Smooth muscle cell (in vitro differentiated cells): ENCODE results near the gene ADK. TPM values are rescaled to one million over a fixed set of nuclear protein-coding genes. Genes with fewer than 3 reads are reported as not detected.

Experiments used
- DNase-seq: peaks from one replicate; lab custom pipeline; 2025; ENCODE audit not compliant: unreplicated experiment; lab: John Stamatoyannopoulos, UW
- H2AFZ ChIP-seq: fragments of 200-600 bp; sonication (generic); 2 replicates; pipeline ENCODE4 v1.6.0; 2016; ENCODE audit warnings: antibody characterized with exemption, low read depth, mild to moderate bottlenecking
- H3F3A ChIP-seq: fragments of 200-600 bp; sonication (generic); 2 replicates; pipeline ENCODE4 v1.6.0; 2017; ENCODE audit warnings: antibody characterized with exemption, low read depth
- H3K27ac ChIP-seq: fragments of 200-600 bp; sonication (generic); 2 replicates; pipeline ENCODE4 v1.5.1; 2016; ENCODE audit warnings: low read depth, mild to moderate bottlenecking
- H3K27me3 ChIP-seq: fragments of 200-600 bp; sonication (generic); 2 replicates; pipeline ENCODE4 v1.6.1; 2016; ENCODE audit warnings: low read depth, mild to moderate bottlenecking
- H3K36me3 ChIP-seq: fragments of 200-600 bp; sonication (generic); 2 replicates; pipeline ENCODE4 v1.5.1; 2016; ENCODE audit warnings: low read depth
- H3K4me1 ChIP-seq: fragments of 200-600 bp; sonication (generic); 2 replicates; pipeline ENCODE4 v1.5.1; 2016; ENCODE audit warnings: low read depth
- H3K4me2 ChIP-seq: fragments of 200-600 bp; sonication (generic); 2 replicates; pipeline ENCODE4 v1.6.0; 2016; ENCODE audit warnings: mild to moderate bottlenecking
- H3K4me3 ChIP-seq: fragments of 200-600 bp; sonication (generic); 2 replicates; pipeline ENCODE4 v1.5.1; 2016; ENCODE audit warnings: mild to moderate bottlenecking
- H3K79me2 ChIP-seq: fragments of 200-600 bp; sonication (generic); 2 replicates; pipeline ENCODE4 v1.6.0; 2016; ENCODE audit warnings: low read depth, mild to moderate bottlenecking
- H3K9ac ChIP-seq: fragments of 200-600 bp; sonication (generic); 2 replicates; pipeline ENCODE4 v1.6.0; 2016; ENCODE audit warnings: low read depth
- H3K9me3 ChIP-seq: fragments of 200-600 bp; sonication (generic); replicated peaks from 2 replicates; pipeline ENCODE4 v1.5.1; 2016; ENCODE audit warnings: low read depth
- H4K20me1 ChIP-seq: fragments of 200-600 bp; sonication (generic); 2 replicates; pipeline ENCODE4 v1.6.0; 2016; ENCODE audit warnings: low read depth
- WGBS: methylation state at CpG from one replicate; pipeline ENCODE4 v1.1.7; 2016; ENCODE audit warnings: low lambda C conversion rate; 5-methylcytosine and 5-hydroxymethylcytosine counted together
- polyA plus RNA-seq: library from polyadenylated mRNA; unstranded; fragments of >200 nt; fragmentation: Nextera tagmentation; extraction: Ambion mirVana; gene quantifications from 2 replicates; pipeline ENCODE4 v1.2.1, GENCODE V29; 2016
- total RNA-seq: library from RNA; depleted of rRNA; stranded (reverse); fragments of >200 nt; gene quantifications from 2 replicates; pipeline ENCODE4 v1.2.3, GENCODE V29; 2014
- TF ChIP-seq, protein P1 (sequence below): fragments of 200-600 bp; sonication (generic); IDR thresholded peaks from 2 replicates; pipeline ENCODE4 v1.5.1; 2017; ENCODE audit warnings: borderline replicate concordance, mild to moderate bottlenecking, antibody characterized with exemption; ENCODE audit not compliant: insufficient read depth, poor library complexity, severe bottlenecking

ADK gene
- total and polyA plus RNA-seq, 2 experiments from 2014 or later = 19.4 to 25.1 TPM

DNA sequence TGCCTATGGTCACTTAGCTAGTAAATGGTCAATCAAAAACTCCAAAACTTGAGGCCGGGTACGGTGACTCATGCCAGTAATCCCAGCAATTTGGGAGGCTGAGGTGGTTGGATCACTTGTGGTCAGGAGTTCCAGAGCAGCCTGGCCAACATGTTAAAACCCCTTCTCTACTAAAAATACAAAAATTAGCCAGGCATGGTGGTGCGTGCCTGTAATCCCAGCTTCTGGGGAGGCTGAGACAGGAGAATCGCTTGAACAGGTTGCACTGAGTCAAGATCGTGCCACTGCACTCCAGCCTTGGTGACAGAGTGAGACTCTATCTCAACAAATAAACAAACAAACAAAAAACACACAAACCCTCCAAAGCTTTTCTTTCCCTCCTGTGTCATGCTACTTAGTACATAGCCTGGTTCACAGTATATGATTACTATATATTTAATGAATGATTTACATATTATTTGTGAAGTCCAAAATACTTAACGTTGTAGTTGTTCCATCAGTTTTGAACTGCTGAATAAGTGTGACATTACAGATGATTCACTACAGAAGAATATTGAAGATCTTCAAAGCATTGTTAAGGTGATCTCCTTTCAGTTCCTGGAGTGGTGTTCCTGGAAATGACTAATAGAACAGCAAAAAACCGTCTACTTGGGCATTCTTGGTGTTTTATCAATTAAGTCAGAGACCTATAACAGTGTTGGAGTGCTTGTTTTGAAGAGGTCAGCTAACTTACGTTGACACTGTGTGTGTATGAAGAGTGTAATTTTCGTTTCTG lies 72.9 kb downstream of the ADK start:
- WGBS = 46% methylated on average over 9 of the region's 9 CpGs
- Histone ChIP-seq H3K9ac (no peak overlapping the region), H3K27me3 (no peaks in the 10 kb centered on the region), H2AFZ (no peak overlapping the region), H3K4me2 (peak overlapping the region; percentile 51), H3K79me2 (no peaks in the 10 kb centered on the region), H3F3A (no peaks in the 10 kb centered on the region), H3K36me3 (no peaks in the 10 kb centered on the region), H3K27ac (peak overlapping the region; percentile 90), H3K9me3 (no peaks in the 10 kb centered on the region), H4K20me1 (no peaks in the 10 kb centered on the region), H3K4me3 (no peak overlapping the region), H3K4me1 (no peaks in the 10 kb centered on the region)
- no peak for DNase-seq
- TF ChIP-seq, protein P1, sequence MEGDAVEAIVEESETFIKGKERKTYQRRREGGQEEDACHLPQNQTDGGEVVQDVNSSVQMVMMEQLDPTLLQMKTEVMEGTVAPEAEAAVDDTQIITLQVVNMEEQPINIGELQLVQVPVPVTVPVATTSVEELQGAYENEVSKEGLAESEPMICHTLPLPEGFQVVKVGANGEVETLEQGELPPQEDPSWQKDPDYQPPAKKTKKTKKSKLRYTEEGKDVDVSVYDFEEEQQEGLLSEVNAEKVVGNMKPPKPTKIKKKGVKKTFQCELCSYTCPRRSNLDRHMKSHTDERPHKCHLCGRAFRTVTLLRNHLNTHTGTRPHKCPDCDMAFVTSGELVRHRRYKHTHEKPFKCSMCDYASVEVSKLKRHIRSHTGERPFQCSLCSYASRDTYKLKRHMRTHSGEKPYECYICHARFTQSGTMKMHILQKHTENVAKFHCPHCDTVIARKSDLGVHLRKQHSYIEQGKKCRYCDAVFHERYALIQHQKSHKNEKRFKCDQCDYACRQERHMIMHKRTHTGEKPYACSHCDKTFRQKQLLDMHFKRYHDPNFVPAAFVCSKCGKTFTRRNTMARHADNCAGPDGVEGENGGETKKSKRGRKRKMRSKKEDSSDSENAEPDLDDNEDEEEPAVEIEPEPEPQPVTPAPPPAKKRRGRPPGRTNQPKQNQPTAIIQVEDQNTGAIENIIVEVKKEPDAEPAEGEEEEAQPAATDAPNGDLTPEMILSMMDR = no peak

DNA sequence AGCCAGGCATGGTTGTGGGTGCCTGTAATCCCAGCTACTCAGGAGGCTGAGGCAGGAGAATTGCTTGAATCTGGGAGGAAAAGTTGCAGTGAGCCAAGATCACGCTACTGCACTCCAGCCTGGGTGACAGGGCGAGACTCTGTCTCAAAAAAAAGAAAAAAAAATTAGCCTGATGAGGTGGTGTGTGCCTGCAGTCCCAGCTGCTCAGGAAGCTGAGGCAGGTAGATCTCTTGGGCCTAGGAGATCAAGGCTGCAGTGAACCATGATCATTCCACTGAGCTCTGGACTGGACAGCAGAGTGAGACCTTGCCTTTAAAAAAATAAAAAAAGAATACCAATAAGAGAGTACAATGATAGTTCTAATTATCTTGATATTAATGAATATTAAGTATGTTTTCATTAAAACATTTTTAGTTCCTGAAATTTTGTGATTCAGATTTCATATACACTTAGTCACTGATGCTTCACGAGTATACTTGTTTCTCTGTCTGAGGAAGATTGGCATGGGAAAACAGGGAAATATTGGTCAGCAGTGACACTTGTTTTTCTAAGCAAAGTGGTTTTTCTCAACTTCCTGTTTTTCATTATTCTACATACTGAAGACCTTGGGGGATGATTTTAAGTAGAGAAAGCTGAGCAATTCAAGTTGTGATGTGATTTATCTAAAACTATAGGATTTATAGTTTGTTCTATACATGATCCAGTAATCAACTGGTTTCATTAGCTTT lies 76.8 kb downstream of the ADK start:
- no peak overlapping the region for H3K9ac ChIP-seq
- H3K79me2 ChIP-seq = no peaks in the 10 kb centered on the region
- TF ChIP-seq, protein P1 = no peak
- no peaks in the 10 kb centered on the region for H3K27me3 ChIP-seq
- H3K4me1 ChIP-seq = no peaks in the 10 kb centered on the region
- no peak for DNase-seq
- no peak overlapping the region for H3K4me3 ChIP-seq
- no peak overlapping the region for H2AFZ ChIP-seq
- H4K20me1 ChIP-seq = no peaks in the 10 kb centered on the region
- 88% methylated on average over 3 of the region's 3 CpGs for WGBS
- no peak overlapping the region for H3K27ac ChIP-seq
- H3K4me2 ChIP-seq = no peak overlapping the region
- H3K36me3 ChIP-seq = no peaks in the 10 kb centered on the region
- no peaks in the 10 kb centered on the region for H3K9me3 ChIP-seq
- H3F3A ChIP-seq = no peaks in the 10 kb centered on the region

DNA sequence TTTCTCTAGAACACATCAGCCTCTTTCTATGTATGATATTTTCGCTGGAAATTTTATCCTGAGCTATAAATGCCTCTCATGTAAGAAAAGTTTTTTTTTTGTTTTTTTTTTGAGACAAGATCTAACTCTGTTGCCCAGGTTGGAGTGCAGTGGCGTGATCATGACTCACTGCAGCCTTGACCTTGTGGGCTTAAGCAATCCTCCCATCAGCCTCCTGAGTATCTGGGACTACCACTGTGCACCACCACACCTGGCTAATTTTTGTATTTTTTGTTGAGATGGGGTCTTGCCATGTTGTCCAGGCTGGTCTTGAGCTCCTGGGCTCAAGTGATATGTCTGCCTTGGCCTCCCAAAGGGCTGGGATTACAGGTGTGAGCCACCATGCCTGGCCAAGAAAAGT lies 80.4 kb downstream of the ADK start:
- no peaks in the 10 kb centered on the region for H3K36me3 ChIP-seq
- peaks cover 5% of the 10 kb centered on the region for H4K20me1 ChIP-seq
- H3K9me3 ChIP-seq = no peaks in the 10 kb centered on the region
- TF ChIP-seq, protein P1 = no peak
- H3K4me3 ChIP-seq = no peak overlapping the region
- no peak overlapping the region for H3K9ac ChIP-seq
- no peaks in the 10 kb centered on the region for H3F3A ChIP-seq
- H3K4me1 ChIP-seq = no peaks in the 10 kb centered on the region
- no peak for DNase-seq
- WGBS = 70% methylated on average over 2 of the region's 2 CpGs
- H3K79me2 ChIP-seq = no peaks in the 10 kb centered on the region
- H2AFZ ChIP-seq = no peak overlapping the region
- no peak overlapping the region for H3K4me2 ChIP-seq
- no peaks in the 10 kb centered on the region for H3K27me3 ChIP-seq
- no peak overlapping the region for H3K27ac ChIP-seq
